PC-9 (cell line): ENCODE data around the gene FIZ1. TPM values are rescaled to one million over a fixed set of nuclear protein-coding genes. Genes with fewer than 3 reads are reported as not detected.
A peak's percentile ranks its signal among the peaks of the same experiment; 100 is the strongest.

ENCODE experiments used
- BruUV-seq: library from RNA; stranded (reverse); fragments of 400-500 nt; replicated peaks from 2 replicates; lab custom pipeline; 2021; lab: Mats Ljungman, UMichigan
- CTCF ChIA-PET: fragments of 300-600 bp; sonication (Branson Sonifier 250); formaldehyde crosslinking; loops from one replicate; lab custom pipeline; 2022; ENCODE audit warnings: antibody characterized with exemption; lab: Charles Lee
- POLR2A ChIA-PET: fragments of 300-600 bp; sonication (Branson Sonifier 250); formaldehyde crosslinking; loops from one replicate; lab custom pipeline; 2022; ENCODE audit warnings: antibody characterized with exemption; ENCODE audit not compliant: unreplicated experiment; lab: Charles Lee
- DNase-seq, 2 experiments: peaks; one replicate each; pipeline versions ENCODE4 v3.0.0 to v3.0.0-alpha.2; 2015 to 2022; ENCODE audit warnings: mixed read lengths in 1 of 2
- H2AFZ ChIP-seq: fragments of 200-600 bp; sonication (generic); 2 replicates; pipeline ENCODE4 v1.8.1; 2017; ENCODE audit warnings: antibody characterized with exemption
- H3F3A ChIP-seq: fragments of 200-600 bp; sonication (generic); 2 replicates; pipeline ENCODE4 v1.8.1; 2017; ENCODE audit warnings: antibody characterized with exemption, mild to moderate bottlenecking, low read depth; ENCODE audit not compliant: insufficient read depth
- H3K27ac ChIP-seq: fragments of 200-600 bp; sonication (generic); 2 replicates; pipeline ENCODE4 v1.6.1; 2016; ENCODE audit warnings: mixed run types
- H3K27me3 ChIP-seq: fragments of 200-600 bp; sonication (generic); 2 replicates; pipeline ENCODE4 v1.6.1; 2016; ENCODE audit warnings: low read depth, mixed run types; ENCODE audit not compliant: insufficient read depth
- H3K36me3 ChIP-seq: fragments of 200-600 bp; sonication (generic); 2 replicates; pipeline ENCODE4 v1.6.1; 2016; ENCODE audit warnings: low read depth, mixed run types
- H3K4me1 ChIP-seq: fragments of 200-600 bp; sonication (generic); replicated peaks from 2 replicates; pipeline ENCODE4 v1.6.1; 2016; ENCODE audit warnings: mixed run types; ENCODE audit not compliant: insufficient read depth
- H3K4me2 ChIP-seq: fragments of 200-600 bp; sonication (generic); 2 replicates; pipeline ENCODE4 v1.6.1; 2017; ENCODE audit warnings: mixed run types
- H3K4me3 ChIP-seq: fragments of 200-600 bp; sonication (generic); 2 replicates; pipeline ENCODE4 v1.6.1; 2016; ENCODE audit warnings: mixed run types
- H3K79me2 ChIP-seq: fragments of 200-600 bp; sonication (generic); 2 replicates; pipeline ENCODE4 v1.6.1; 2017; ENCODE audit warnings: low read depth, mixed run types
- H3K9me2 ChIP-seq: fragments of 200-600 bp; sonication (generic); 2 replicates; pipeline ENCODE4 v1.8.1; 2017; ENCODE audit warnings: mild to moderate bottlenecking; ENCODE audit not compliant: insufficient read depth
- H3K9me3 ChIP-seq: fragments of 200-600 bp; sonication (generic); 2 replicates; pipeline ENCODE4 v1.8.1; 2016; ENCODE audit warnings: low read depth; ENCODE audit not compliant: insufficient read depth
- H4K20me1 ChIP-seq: fragments of 200-600 bp; sonication (generic); 2 replicates; pipeline ENCODE4 v1.8.1; 2017; ENCODE audit not compliant: insufficient read depth
- EZH2 ChIP-seq: fragments of 200-600 bp; sonication (generic); IDR thresholded peaks from 2 replicates; pipeline ENCODE4 v1.8.0; 2017; ENCODE audit warnings: antibody characterized with exemption, low read depth
- intact Hi-C: fragments of 100-400 bp; cut with micrococcal nuclease; formaldehyde crosslinking; loops from one replicate; pipeline ENCODE4 v1.10.0; 2022; ENCODE audit not compliant: unreplicated experiment
- total RNA-seq: library from RNA; stranded (reverse); gene quantifications from 2 replicates; pipeline ENCODE4 v1.2.3, GENCODE V29; 2021
- TF ChIP-seq, protein P1 (sequence below): fragments of 200-600 bp; sonication (generic); conservative IDR thresholded peaks from 2 replicates; pipeline ENCODE4 v1.6.1; 2017; ENCODE audit warnings: mixed run types, antibody characterized with exemption, mild to moderate bottlenecking, moderate library complexity

FIZ1 gene
- total RNA-seq, 1 experiment from 2014 or later = 25.4 TPM

DNA sequence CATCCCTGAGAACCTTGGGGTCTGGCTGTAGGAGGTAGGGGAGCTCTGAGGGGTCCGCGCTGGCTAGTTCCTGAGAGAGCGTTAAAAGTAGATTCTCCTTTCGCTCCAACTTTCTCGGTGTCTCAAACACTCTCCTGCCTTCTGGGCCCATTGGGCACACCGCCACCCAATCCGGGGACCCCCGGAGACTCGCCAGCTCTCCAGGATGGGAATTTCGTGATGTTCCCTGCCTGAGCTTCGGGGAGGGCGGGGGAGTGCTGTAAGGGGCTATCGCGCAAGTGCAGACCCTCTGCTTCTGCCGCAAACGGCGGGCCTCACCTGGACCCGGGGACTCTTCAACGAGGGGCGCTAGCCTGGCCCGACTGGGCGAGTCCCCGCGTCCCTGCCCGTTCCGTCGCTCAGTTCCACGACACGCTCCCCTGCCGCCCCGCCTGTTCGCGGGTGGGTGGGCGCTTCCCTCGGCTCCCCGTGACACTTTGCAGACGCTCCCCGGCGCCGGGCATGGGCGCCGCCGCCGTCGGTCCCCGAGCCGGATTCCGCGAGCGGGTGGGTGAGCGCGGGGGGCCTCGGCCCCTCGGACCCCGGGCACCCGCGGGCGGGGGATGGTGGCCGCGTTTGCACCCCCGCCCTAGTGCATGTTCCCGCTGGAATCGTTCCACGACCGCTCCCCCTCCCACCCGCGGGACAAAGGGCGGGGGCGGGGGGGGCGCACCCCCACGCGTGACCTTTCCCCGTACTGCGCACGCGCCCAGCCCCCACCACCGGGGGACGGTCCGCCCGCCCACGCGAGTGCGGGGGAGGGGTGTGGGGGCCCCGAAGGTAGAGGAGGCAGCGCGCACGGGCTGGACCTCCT, 48.6 kb upstream of the FIZ1 start, which contains the start of gene CCDC106:
TSS of gene CCDC106 (plus strand) at position 481 of the 853 bp plus-strand sequence. CDS start 835 bp downstream, outside the sequence.
- no peaks in the 10 kb centered on the region for H3K9me2 ChIP-seq
- H3K4me1 ChIP-seq = peaks cover 11% of the 10 kb centered on the region
- peak in 1 of 2 experiments; percentile 9 for DNase-seq
- peaks cover 24% of the 10 kb centered on the region; the same call in 1 of the 2 replicates for H3F3A ChIP-seq
- peaks cover 34% of the 10 kb centered on the region for H3K79me2 ChIP-seq
- CTCF ChIA-PET = no interaction called here
- POLR2A ChIA-PET = no interaction called here
- no peak within 1 kb of the TSS for H3K27ac ChIP-seq
- BruUV-seq = no TSS peak
- H3K27me3 ChIP-seq = no peaks in the 10 kb centered on the region
- intact Hi-C loops = no loop called here
- no peaks in the 10 kb centered on the region for H3K9me3 ChIP-seq
- H2AFZ ChIP-seq = no peak within 1 kb of the TSS
- H4K20me1 ChIP-seq = peaks cover 8% of the 10 kb centered on the region; the same call in 1 of the 2 replicates
- H3K36me3 ChIP-seq = peaks cover 6% of the 10 kb centered on the region
- H3K4me3 ChIP-seq = no peak within 1 kb of the TSS
- TF ChIP-seq, protein P1, sequence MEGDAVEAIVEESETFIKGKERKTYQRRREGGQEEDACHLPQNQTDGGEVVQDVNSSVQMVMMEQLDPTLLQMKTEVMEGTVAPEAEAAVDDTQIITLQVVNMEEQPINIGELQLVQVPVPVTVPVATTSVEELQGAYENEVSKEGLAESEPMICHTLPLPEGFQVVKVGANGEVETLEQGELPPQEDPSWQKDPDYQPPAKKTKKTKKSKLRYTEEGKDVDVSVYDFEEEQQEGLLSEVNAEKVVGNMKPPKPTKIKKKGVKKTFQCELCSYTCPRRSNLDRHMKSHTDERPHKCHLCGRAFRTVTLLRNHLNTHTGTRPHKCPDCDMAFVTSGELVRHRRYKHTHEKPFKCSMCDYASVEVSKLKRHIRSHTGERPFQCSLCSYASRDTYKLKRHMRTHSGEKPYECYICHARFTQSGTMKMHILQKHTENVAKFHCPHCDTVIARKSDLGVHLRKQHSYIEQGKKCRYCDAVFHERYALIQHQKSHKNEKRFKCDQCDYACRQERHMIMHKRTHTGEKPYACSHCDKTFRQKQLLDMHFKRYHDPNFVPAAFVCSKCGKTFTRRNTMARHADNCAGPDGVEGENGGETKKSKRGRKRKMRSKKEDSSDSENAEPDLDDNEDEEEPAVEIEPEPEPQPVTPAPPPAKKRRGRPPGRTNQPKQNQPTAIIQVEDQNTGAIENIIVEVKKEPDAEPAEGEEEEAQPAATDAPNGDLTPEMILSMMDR = no peak
- TF ChIP-seq EZH2 = no peak
- H3K4me2 ChIP-seq = no peak within 1 kb of the TSS

DNA sequence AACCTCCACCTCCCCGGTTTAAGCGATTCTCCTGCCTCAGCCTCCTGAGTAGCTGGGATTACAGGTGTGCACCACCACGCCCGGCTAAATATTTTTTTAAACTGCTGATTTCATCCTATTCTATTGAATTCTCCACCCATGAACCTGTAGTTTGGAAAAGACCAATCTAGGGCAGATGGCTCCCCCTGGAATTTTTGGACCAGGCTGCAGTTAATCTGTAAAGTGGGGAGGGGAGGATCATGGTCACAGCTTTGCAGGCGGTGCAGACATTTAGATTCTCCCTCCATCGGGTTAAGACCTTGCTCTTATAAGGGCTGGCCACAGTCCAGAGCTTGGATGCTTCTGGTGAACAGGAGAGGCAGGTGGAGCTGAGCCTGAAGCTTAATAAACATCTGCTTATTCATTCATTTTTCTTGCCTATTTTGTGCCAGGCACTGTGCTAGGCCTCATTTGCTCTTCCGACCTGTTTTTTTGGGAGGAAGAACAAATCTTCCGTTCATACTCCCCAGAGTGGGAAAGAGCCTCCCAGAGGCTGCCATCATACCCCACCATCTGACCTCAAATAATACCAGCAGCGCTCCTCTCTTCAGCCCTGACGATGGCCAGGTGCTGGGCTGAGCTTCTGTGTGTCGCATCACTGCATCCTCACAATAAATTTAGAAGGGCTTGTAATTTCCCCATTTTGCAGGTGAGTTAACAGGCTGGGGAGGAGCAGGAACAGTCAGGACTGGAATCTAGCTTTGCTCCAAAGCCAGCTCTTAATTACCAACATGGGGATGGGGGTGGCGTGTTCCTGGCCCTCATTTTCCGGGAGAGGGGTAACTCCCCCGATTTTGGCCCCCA, 47.8 kb upstream of the FIZ1 start:
- Histone ChIP-seq H2AFZ (no peak overlapping the region), H3K79me2 (peaks cover 42% of the 10 kb centered on the region), H3K9me3 (no peaks in the 10 kb centered on the region), H3F3A (peaks cover 26% of the 10 kb centered on the region; the same call in 1 of the 2 replicates), H3K27ac (no peak overlapping the region), H3K4me3 (no peak overlapping the region), H3K27me3 (no peaks in the 10 kb centered on the region), H4K20me1 (peaks cover 8% of the 10 kb centered on the region; the same call in 1 of the 2 replicates), H3K4me2 (no peak overlapping the region), H3K9me2 (no peaks in the 10 kb centered on the region), H3K36me3 (peaks cover 6% of the 10 kb centered on the region), H3K4me1 (peaks cover 8% of the 10 kb centered on the region)
- DNase-seq = no peak
- ChIA-PET POLR2A (interaction anchor here (0.6 to 0.7 kb wide), 2 partner anchors 16 to 172 kb away, joined by 3 to 4 read pairs; no protein-coding TSS in a partner anchor), CTCF (interaction anchor here (0.6 kb wide), 1 partner anchor 661 kb away, joined by 3 read pairs; no protein-coding TSS in a partner anchor)
- intact Hi-C loops = no loop called here
- TF ChIP-seq EZH2 = no peak
- TF ChIP-seq, protein P1 = no peak
- BruUV-seq = no TSS peak

DNA sequence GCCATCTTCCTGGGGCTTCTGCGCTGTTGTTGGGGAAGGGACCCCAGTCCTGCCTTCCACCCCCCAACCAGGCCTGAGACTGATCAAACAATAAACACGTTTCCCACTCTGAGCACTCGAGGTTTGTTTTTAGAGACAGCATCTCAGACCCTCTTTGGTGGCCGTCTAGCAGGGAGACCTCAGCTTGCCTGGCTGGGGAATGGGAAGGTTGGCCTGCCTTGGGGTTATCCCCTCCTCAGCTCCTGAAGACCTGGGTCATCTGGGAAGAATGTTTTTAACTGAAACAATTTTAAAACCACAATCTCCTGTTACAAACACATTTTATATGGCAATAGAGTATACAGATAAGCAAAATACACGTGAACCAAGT, 46.2 kb upstream of the FIZ1 start:
- Histone ChIP-seq H3K9me3 (no peaks in the 10 kb centered on the region), H3K36me3 (peaks cover 6% of the 10 kb centered on the region), H3K4me3 (no peak overlapping the region), H3K4me1 (peaks cover 8% of the 10 kb centered on the region), H3K27me3 (no peaks in the 10 kb centered on the region), H2AFZ (no peak overlapping the region), H4K20me1 (peaks cover 8% of the 10 kb centered on the region; the same call in 1 of the 2 replicates), H3K79me2 (peaks cover 50% of the 10 kb centered on the region), H3K4me2 (peak overlapping the region; percentile 90; the same call in 1 of the 2 replicates), H3K27ac (no peak overlapping the region), H3K9me2 (no peaks in the 10 kb centered on the region), H3F3A (peaks cover 37% of the 10 kb centered on the region; the same call in 1 of the 2 replicates)
- CTCF ChIA-PET = no interaction called here
- DNase-seq = no peak
- intact Hi-C loops = no loop called here
- BruUV-seq = no TSS peak
- TF ChIP-seq EZH2 = no peak
- POLR2A ChIA-PET = interaction anchor here (0.6 kb wide), 1 partner anchor 99 kb away, joined by 4 read pairs; no protein-coding TSS in a partner anchor
